ENCODE measurements around the gene GGNBP2.

The GGNBP2 gene

GRCh38 chr17:36498155-36498554 is 46.6 kb upstream of the GGNBP2 start:
- Histone ChIP-seq H3K9me3 (ENCODE audit: insufficient read depth, low read depth, low read length) (no peaks in the 10 kb centered on the region), H3K79me2 (ENCODE audit: insufficient read depth, low read length) (no peaks in the 10 kb centered on the region), H3K27me3 (ENCODE audit: insufficient read depth, low read length, poor library complexity, severe bottlenecking) (no peaks in the 10 kb centered on the region), H3K4me1 (ENCODE audit: insufficient read depth, low read length, poor library complexity, severe bottlenecking) (no peaks in the 10 kb centered on the region), H3F3A (ENCODE audit: low read depth) (no peaks in the 10 kb centered on the region; the same call in 1 of the 2 replicates), H3K4me2 (ENCODE audit: low read depth, low read length, poor library complexity, severe bottlenecking) (no peak overlapping the region), H3K9ac (ENCODE audit: low read depth, low read length, poor library complexity, severe bottlenecking) (no peak overlapping the region), H4K20me1 (ENCODE audit: insufficient read depth, low read length, poor library complexity, severe bottlenecking) (no peaks in the 10 kb centered on the region), H2AFZ (ENCODE audit: low read length) (no peak overlapping the region), H3K9me2 (replicated peaks; ENCODE audit: low read depth, low read length) (no peaks in the 10 kb centered on the region), H3K4me3 (ENCODE audit: low read length, poor library complexity, severe bottlenecking) (no peak overlapping the region), H3K36me3 (ENCODE audit: insufficient read depth, low read length) (peaks cover 85% of the 10 kb centered on the region; the same call in 1 of the 2 replicates)
- TF ChIP-seq EZH2phosphoT487 (IDR thresholded peaks at IDR 0.05; ENCODE audit: borderline replicate concordance) (no peak), CTCF (conservative IDR thresholded peaks at IDR 0.05; ENCODE audit: low read length) (no peak)

GRCh38 chr17:36498560-36499300 is 46.0 kb upstream of the GGNBP2 start:
- H3K4me3 ChIP-seq (ENCODE audit: low read length, poor library complexity, severe bottlenecking), result no peak overlapping the region
- no peak overlapping the region for H2AFZ ChIP-seq (ENCODE audit: low read length)
- peaks cover 85% of the 10 kb centered on the region; the same call in 1 of the 2 replicates for H3K36me3 ChIP-seq (ENCODE audit: insufficient read depth, low read length)
- H3K79me2 ChIP-seq (ENCODE audit: insufficient read depth, low read length), result no peaks in the 10 kb centered on the region
- no peaks in the 10 kb centered on the region for H3K9me2 ChIP-seq (replicated peaks; ENCODE audit: low read depth, low read length)
- no peak overlapping the region for H3K9ac ChIP-seq (ENCODE audit: low read depth, low read length, poor library complexity, severe bottlenecking)
- no peaks in the 10 kb centered on the region for H3K27me3 ChIP-seq (ENCODE audit: insufficient read depth, low read length, poor library complexity, severe bottlenecking)
- H3K4me1 ChIP-seq (ENCODE audit: insufficient read depth, low read length, poor library complexity, severe bottlenecking), result no peaks in the 10 kb centered on the region
- no peak overlapping the region for H3K4me2 ChIP-seq (ENCODE audit: low read depth, low read length, poor library complexity, severe bottlenecking)
- H3F3A ChIP-seq (ENCODE audit: low read depth), result no peaks in the 10 kb centered on the region; the same call in 1 of the 2 replicates
- TF ChIP-seq CTCF (conservative IDR thresholded peaks at IDR 0.05; ENCODE audit: low read length) (no peak), EZH2phosphoT487 (IDR thresholded peaks at IDR 0.05; ENCODE audit: borderline replicate concordance) (no peak)
- H3K9me3 ChIP-seq (ENCODE audit: insufficient read depth, low read depth, low read length), result no peaks in the 10 kb centered on the region
- no peaks in the 10 kb centered on the region for H4K20me1 ChIP-seq (ENCODE audit: insufficient read depth, low read length, poor library complexity, severe bottlenecking)

GRCh38 chr17:36500745-36501225 is 43.9 kb upstream of the GGNBP2 start:
- no peaks in the 10 kb centered on the region for H3K9me2 ChIP-seq (replicated peaks; ENCODE audit: low read depth, low read length)
- H3K9me3 ChIP-seq (ENCODE audit: insufficient read depth, low read depth, low read length), result no peaks in the 10 kb centered on the region
- no peak overlapping the region for H3K9ac ChIP-seq (ENCODE audit: low read depth, low read length, poor library complexity, severe bottlenecking)
- no peaks in the 10 kb centered on the region for H3K79me2 ChIP-seq (ENCODE audit: insufficient read depth, low read length)
- no peaks in the 10 kb centered on the region for H4K20me1 ChIP-seq (ENCODE audit: insufficient read depth, low read length, poor library complexity, severe bottlenecking)
- no peaks in the 10 kb centered on the region for H3K27me3 ChIP-seq (ENCODE audit: insufficient read depth, low read length, poor library complexity, severe bottlenecking)
- no peak for TF ChIP-seq EZH2phosphoT487 (IDR thresholded peaks at IDR 0.05; ENCODE audit: borderline replicate concordance)
- TF ChIP-seq CTCF (conservative IDR thresholded peaks at IDR 0.05; ENCODE audit: low read length), result no peak
- no peaks in the 10 kb centered on the region for H3K4me1 ChIP-seq (ENCODE audit: insufficient read depth, low read length, poor library complexity, severe bottlenecking)
- H3K4me3 ChIP-seq (ENCODE audit: low read length, poor library complexity, severe bottlenecking), result no peak overlapping the region
- no peaks in the 10 kb centered on the region for H3F3A ChIP-seq (ENCODE audit: low read depth)
- peaks cover 82% of the 10 kb centered on the region; the same call in 1 of the 2 replicates for H3K36me3 ChIP-seq (ENCODE audit: insufficient read depth, low read length)
- no peak overlapping the region for H2AFZ ChIP-seq (ENCODE audit: low read length)
- no peak overlapping the region for H3K4me2 ChIP-seq (ENCODE audit: low read depth, low read length, poor library complexity, severe bottlenecking)
